HG03558 (cell line): Measurements from ENCODE around the gene MYB.
"Not testable (repeated sequence)": the region's sequence is repeated elsewhere in the genome, so short reads cannot be mapped to it uniquely, and the experiment has no call there.

Experiments
- ATAC-seq: cut with Tn5 transposase; IDR thresholded peaks from one replicate; pipeline ENCODE4 v1.9.1; 2021; ENCODE audit warnings: moderate number of reproducible peaks; ENCODE audit not compliant: unreplicated experiment; ENCODE audit errors: extremely low read depth

MYB gene

GRCh38 chr6:135162678-135163439, 18.2 kb upstream of the MYB start:
- peak; percentile 1 for ATAC-seq

GRCh38 chr6:135163440-135163738, 17.7 kb upstream of the MYB start:
- ATAC-seq = peak; percentile 60

GRCh38 chr6:135164387-135164786, 16.7 kb upstream of the MYB start:
- ATAC-seq = not testable (repeated sequence)

- ATAC-seq = no peak
Observed at GRCh38 chr6:135165031-135165430, 16.1 kb upstream of the MYB start.

GRCh38 chr6:135166515-135166914, 14.6 kb upstream of the MYB start:
- ATAC-seq = no peak

- ATAC-seq = no peak
Observed at GRCh38 chr6:135167617-135168016, 13.5 kb upstream of the MYB start.

GRCh38 chr6:135168766-135169165, 12.3 kb upstream of the MYB start:
- ATAC-seq = no peak

- no peak for ATAC-seq
Observed at GRCh38 chr6:135170238-135170637, 10.9 kb upstream of the MYB start.

GRCh38 chr6:135170849-135171248, 10.3 kb upstream of the MYB start:
- no peak for ATAC-seq

GRCh38 chr6:135173242-135173988, 7.7 kb upstream of the MYB start:
- ATAC-seq = no peak

- ATAC-seq = no peak
Observed at GRCh38 chr6:135173989-135174484, 7.1 kb upstream of the MYB start.

- ATAC-seq = no peak
Observed at GRCh38 chr6:135176058-135176457, 5.0 kb upstream of the MYB start.

- ATAC-seq = no peak
Observed at GRCh38 chr6:135176464-135176863, 4.6 kb upstream of the MYB start.

- no peak for ATAC-seq
Observed at GRCh38 chr6:135179372-135179771, 1.7 kb upstream of the MYB start.

GRCh38 chr6:135179920-135180541, 1.1 kb upstream of the MYB start:
- no peak for ATAC-seq

GRCh38 chr6:135181333-135182070, 394 bp downstream of the MYB start:
- ATAC-seq = no peak

GRCh38 chr6:135182071-135183001, 1.2 kb downstream of the MYB start:
- ATAC-seq = no peak

- peak; percentile 27 for ATAC-seq
Observed at GRCh38 chr6:135183002-135183531, 2.0 kb downstream of the MYB start.
